Measurements from ENCODE around the gene SLC35C1. TPM values are rescaled to one million over a fixed set of nuclear protein-coding genes. Genes with fewer than 3 reads are reported as not detected.

The SLC35C1 gene
- total and polyA plus RNA-seq, 2 of the 13 experiments (the other 11 are each of a cell fraction or from before 2014, with no cell fraction given) = 2.9 to 7.0 TPM

DNA sequence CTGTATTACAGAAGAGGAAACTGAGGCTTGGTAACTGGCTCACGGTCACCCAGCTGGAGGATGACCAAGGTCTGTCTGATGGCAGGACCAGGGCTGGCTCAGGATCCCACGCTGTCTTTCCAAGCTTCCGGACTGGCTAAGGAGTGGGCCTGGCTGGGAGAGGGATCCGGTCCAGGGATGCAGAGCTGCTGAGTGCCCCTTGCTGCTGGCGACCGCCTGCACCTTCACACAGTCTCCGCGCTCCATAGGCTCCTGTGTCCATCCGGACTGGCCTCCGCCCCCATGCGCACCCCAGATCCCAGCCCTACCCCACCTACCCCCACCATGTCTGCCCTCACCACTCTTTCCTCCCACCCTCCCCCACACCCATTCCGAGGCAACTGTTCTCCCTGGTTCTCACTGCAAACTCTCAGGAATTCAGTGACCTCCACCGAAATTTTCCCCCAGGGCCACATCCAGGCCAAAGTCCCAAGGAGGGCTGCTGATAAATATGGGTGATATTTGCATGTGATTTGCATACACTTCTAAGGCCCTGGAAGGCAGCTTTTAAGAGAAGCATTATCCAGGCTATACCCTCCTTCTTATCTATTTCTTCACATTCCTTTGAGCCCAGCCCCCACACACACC lies 48.5 kb upstream of the SLC35C1 start (continued):
- TF ChIP-seq ZNF318 (CRISPR knock-in tag; IDR thresholded peaks at IDR 0.05) (no peak), ZNF12 (CRISPR knock-in tag; IDR thresholded peaks at IDR 0.05) (no peak), ZNF788 (CRISPR knock-in tag; IDR thresholded peaks at IDR 0.05; ENCODE audit: borderline replicate concordance) (no peak), ZNF20 (CRISPR knock-in tag; IDR thresholded peaks at IDR 0.05) (no peak), ZNF543 (CRISPR knock-in tag; IDR thresholded peaks at IDR 0.05) (no peak), CHD4 (IDR thresholded peaks at IDR 0.05; ENCODE audit: borderline replicate concordance, low read length) (no peak), SOX13 (IDR thresholded peaks at IDR 0.05) (no peak), SOX13 (CRISPR knock-in tag; conservative IDR thresholded peaks at IDR 0.05 in 1 of 2, IDR thresholded peaks at IDR 0.05 in 1 of 2) (no peak), SP2 (CRISPR knock-in tag; IDR thresholded peaks at IDR 0.05) (no peak), ARNTL (CRISPR knock-in tag; IDR thresholded peaks at IDR 0.05) (no peak)

All from HepG2 (cell line).